ENCODE measurements around the gene SMARCB1.
A peak's percentile ranks its signal among the peaks of the same experiment; 100 is the strongest.

Gene SMARCB1

DNA sequence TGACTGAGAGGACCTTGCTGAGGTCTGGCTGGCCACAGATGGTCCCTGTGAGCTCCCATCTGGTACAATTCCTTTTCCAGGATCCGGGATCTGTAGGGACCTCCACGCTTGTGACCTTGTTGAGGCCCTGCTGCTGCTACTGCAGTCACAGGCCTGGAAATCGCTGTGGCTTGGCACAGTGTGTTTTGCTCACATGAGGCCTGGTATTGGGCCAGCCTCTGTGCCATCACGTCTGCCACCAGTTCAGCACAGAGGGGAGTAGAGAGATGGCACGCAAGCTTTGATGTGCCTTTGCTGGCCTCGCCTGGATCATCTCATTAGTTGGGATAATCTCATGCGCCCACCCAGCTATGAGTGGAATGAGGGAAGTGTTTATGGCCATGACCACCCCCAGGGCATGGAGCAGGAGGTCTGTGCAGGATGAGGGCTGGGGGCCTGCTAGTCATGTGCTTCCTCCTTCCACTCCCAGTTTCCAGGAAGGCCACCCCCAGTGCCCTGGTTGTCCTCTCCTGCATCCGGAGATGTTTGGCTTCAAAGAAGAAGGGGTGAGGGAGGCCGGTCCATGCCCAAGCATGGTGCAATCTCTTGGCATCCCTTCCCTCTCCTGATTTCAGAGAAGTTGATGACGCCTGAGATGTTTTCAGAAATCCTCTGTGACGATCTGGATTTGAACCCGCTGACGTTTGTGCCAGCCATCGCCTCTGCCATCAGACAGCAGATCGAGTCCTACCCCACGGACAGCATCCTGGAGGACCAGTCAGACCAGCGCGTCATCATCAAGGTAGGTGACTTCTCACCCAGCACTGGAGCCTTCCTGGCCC lies 29.6 kb downstream of the SMARCB1 start:
- intact Hi-C loops (cut with micrococcal nuclease): no loop called here
- peaks cover 98% of the 10 kb centered on the region for H3K36me3 Mint-ChIP-seq (ENCODE audit: low read depth)
- no peak overlapping the region for H3K4me3 Mint-ChIP-seq
- no peak overlapping the region for H3K27ac Mint-ChIP-seq
- H3K27me3 Mint-ChIP-seq: no peaks in the 10 kb centered on the region
- H3K9me3 Mint-ChIP-seq: no peaks in the 10 kb centered on the region
- peaks cover 13% of the 10 kb centered on the region for H3K4me1 Mint-ChIP-seq (ENCODE audit: low read depth)

DNA sequence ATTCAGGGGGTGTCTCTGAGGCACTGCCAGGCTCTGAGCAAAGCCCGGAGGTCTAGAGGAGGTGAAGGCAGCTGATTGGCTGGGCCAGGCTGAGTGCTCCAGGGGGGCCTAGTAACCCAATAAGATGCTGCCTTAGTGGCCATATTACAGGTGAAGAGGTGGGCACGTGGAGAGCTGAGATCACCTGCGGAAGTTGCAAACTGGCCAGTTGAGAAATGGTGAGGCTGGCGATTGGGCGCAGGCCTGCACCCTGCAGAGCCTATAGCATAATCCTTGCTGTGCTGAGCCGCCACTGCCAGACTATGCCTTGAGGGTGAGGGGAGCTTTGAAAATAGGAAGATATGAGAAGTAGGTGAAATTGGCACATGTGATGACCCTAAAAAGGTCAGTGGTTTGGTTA lies 30.4 kb downstream of the SMARCB1 start:
- Mint-ChIP-seq H3K36me3 (ENCODE audit: low read depth) (peaks cover 99% of the 10 kb centered on the region), H3K9me3 (no peaks in the 10 kb centered on the region), H3K4me1 (ENCODE audit: low read depth) (peaks cover 9% of the 10 kb centered on the region), H3K4me3 (no peak overlapping the region), H3K27ac (no peak overlapping the region), H3K27me3 (no peaks in the 10 kb centered on the region)
- intact Hi-C loops (cut with micrococcal nuclease): no loop called here

DNA sequence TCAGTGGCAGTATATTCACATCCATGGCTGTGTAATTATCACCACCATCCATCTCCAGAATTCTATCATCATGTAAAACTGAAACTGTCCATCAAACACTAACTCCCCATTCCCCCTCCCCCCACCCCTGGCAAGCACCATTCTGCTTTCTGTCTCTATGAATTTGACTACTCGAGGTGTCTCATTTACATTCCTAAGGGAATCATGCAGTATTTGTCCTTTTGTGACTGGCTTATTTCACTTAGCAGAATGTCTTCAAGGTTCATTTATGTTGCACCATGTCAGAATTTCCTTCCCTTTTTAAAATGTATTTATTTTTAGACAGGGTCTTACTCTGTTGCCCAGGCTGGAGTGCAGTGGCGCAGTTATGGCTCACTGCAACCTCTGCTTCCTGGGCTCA lies 31.8 kb downstream of the SMARCB1 start:
- intact Hi-C loops (cut with micrococcal nuclease): no loop called here
- Mint-ChIP-seq H3K4me1 (ENCODE audit: low read depth) (peaks cover 9% of the 10 kb centered on the region), H3K27me3 (no peaks in the 10 kb centered on the region), H3K9me3 (no peaks in the 10 kb centered on the region), H3K4me3 (no peak overlapping the region), H3K27ac (no peak overlapping the region), H3K36me3 (ENCODE audit: low read depth) (peaks cover 99% of the 10 kb centered on the region)

DNA sequence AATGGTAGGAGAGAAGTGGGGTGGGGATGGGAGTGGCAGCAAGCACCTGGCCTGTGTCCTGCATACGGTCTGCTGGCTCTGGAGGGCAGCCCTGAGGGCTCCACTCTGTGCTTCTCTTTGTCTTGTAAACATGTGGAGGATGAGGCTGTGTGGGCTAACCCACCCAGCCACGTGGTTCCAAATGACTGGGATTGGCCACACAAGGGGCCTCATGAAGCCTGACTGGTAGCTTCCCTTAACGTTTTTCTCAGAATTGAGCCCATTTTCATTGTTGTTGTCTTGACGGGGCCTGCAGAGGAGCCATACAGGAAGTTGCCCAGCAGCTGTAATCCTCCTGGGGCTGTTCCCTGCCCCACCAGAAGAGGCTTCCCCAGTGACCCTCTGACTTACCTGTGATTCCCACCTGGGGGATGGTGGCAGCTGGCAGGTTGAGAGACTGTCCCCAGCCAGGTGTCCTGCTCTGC lies 34.0 kb downstream of the SMARCB1 start:
- H3K9me3 Mint-ChIP-seq: no peaks in the 10 kb centered on the region
- peaks cover 100% of the 10 kb centered on the region for H3K36me3 Mint-ChIP-seq (ENCODE audit: low read depth)
- intact Hi-C loops (cut with micrococcal nuclease): no loop called here
- peak overlapping the region; percentile 26 for H3K27ac Mint-ChIP-seq
- H3K4me3 Mint-ChIP-seq: no peak overlapping the region
- H3K4me1 Mint-ChIP-seq (ENCODE audit: low read depth): peaks cover 9% of the 10 kb centered on the region
- no peaks in the 10 kb centered on the region for H3K27me3 Mint-ChIP-seq

DNA sequence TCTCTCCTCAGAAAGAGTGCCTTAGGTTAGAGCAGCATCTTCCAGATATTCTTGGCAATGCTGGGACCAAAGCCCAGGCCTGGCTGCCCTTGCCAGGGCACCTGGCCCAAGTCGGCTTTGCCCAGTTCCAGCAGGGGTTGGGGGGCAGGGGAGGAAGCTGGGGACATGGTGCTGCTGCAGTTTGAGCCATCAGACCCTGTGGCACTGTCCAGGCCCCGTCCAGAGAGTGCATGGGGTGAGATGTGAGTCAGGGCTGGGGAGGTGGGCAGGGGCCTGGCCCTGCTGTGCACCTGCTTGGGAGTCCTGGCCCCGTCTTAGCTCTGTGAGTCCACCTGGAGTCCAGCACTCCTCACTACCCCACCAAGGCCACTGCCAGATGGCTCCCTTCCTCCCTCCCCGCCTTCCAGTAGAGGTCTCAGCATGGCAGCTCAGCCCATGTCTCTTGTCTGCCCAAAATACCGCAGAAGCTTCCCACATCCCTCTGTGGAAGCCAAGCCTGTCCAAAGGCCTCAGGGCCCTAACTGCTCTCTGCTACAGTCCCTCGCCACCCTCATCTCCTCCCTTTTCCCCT lies 35.4 kb downstream of the SMARCB1 start:
- H3K27ac Mint-ChIP-seq: peak overlapping the region; percentile 5
- H3K27me3 Mint-ChIP-seq: no peaks in the 10 kb centered on the region
- H3K9me3 Mint-ChIP-seq: no peaks in the 10 kb centered on the region
- no peak overlapping the region for H3K4me3 Mint-ChIP-seq
- H3K36me3 Mint-ChIP-seq (ENCODE audit: low read depth): peaks cover 100% of the 10 kb centered on the region
- peaks cover 9% of the 10 kb centered on the region for H3K4me1 Mint-ChIP-seq (ENCODE audit: low read depth)
- intact Hi-C loops (cut with micrococcal nuclease): no loop called here

DNA sequence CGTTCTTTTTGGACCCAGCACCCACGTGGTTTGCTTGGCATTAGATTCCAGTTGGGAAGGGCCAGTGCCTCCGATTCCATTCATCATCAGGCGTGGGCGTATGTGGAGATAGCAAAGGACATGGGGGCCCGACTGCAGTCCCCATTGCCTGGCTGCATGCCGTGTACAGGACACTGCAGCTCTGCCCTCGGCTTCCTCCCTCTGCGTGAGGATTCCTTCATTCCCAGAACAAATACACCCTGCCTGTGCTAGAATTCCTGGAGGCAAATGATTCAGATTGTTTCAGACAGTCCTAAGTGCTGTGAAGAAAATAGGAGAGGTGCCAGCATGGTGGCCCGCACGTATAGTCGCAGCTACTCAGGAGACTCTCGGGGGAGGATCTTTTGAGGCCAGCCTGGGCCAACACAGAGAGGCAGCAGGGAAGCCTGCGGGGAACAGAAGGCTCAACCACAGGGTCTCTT lies 36.6 kb downstream of the SMARCB1 start:
- Mint-ChIP-seq H3K4me1 (ENCODE audit: low read depth) (peaks cover 9% of the 10 kb centered on the region), H3K27ac (no peak overlapping the region), H3K9me3 (no peaks in the 10 kb centered on the region), H3K36me3 (ENCODE audit: low read depth) (peaks cover 100% of the 10 kb centered on the region), H3K27me3 (no peaks in the 10 kb centered on the region), H3K4me3 (no peak overlapping the region)
- intact Hi-C loops (cut with micrococcal nuclease): no loop called here

GRCh38 chr22:23824476-23825245 lies 37.9 kb downstream of the SMARCB1 start:
- Mint-ChIP-seq H3K27me3 (no peaks in the 10 kb centered on the region), H3K4me3 (no peak overlapping the region), H3K4me1 (ENCODE audit: low read depth) (peaks cover 9% of the 10 kb centered on the region), H3K27ac (no peak overlapping the region), H3K9me3 (no peaks in the 10 kb centered on the region), H3K36me3 (ENCODE audit: low read depth) (peaks cover 100% of the 10 kb centered on the region)
- intact Hi-C loops (cut with micrococcal nuclease): no loop called here

- Mint-ChIP-seq H3K27me3 (no peaks in the 10 kb centered on the region), H3K9me3 (no peaks in the 10 kb centered on the region), H3K4me1 (ENCODE audit: low read depth) (peaks cover 7% of the 10 kb centered on the region), H3K27ac (no peak overlapping the region), H3K4me3 (no peak overlapping the region), H3K36me3 (ENCODE audit: low read depth) (peaks cover 100% of the 10 kb centered on the region)
- intact Hi-C loops (cut with micrococcal nuclease): no loop called here
Observed at GRCh38 chr22:23825246-23825905, 38.6 kb downstream of the SMARCB1 start.

- Mint-ChIP-seq H3K4me1 (ENCODE audit: low read depth) (no peaks in the 10 kb centered on the region), H3K4me3 (no peak overlapping the region), H3K27me3 (no peaks in the 10 kb centered on the region), H3K36me3 (ENCODE audit: low read depth) (peaks cover 100% of the 10 kb centered on the region), H3K27ac (no peak overlapping the region), H3K9me3 (no peaks in the 10 kb centered on the region)
- intact Hi-C loops (cut with micrococcal nuclease): no loop called here
Observed at GRCh38 chr22:23826510-23827350, 40.0 kb downstream of the SMARCB1 start.

DNA sequence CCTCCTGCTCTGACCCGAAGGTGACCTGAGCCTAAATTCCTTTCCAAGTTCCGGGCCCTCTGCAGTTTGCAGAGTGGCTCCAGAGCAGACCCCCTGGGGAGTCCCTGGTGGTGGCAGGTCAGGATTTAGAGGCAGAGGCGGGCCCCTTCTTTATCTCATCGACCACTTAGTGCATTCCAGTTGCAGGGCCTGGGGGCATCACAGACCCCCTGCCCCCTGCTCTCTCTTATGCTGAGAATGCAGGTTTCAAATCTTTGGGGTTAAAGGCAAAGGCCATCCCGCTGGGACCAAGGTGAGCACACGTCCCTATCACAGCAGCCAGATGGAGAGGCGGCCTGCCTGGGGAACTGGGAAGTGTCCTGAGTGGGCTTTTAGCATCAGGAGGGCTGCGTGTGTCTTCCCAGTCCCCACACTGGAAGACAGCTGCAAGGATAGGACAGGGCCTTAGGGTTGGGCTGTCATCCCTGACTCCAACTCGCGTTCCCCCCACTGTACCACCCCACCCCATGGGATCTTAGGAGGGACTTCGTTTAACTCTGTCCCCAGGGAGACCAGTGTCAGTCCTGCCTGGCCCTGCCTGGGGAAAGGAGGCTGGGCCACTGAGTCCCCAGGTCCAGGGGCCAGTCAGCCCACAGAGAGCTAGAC lies 40.7 kb downstream of the SMARCB1 start:
- H3K27ac Mint-ChIP-seq: no peak overlapping the region
- H3K4me1 Mint-ChIP-seq (ENCODE audit: low read depth): no peaks in the 10 kb centered on the region
- no peak overlapping the region for H3K4me3 Mint-ChIP-seq
- H3K27me3 Mint-ChIP-seq: no peaks in the 10 kb centered on the region
- no peaks in the 10 kb centered on the region for H3K9me3 Mint-ChIP-seq
- intact Hi-C loops (cut with micrococcal nuclease): no loop called here
- peaks cover 100% of the 10 kb centered on the region for H3K36me3 Mint-ChIP-seq (ENCODE audit: low read depth)

- Mint-ChIP-seq H3K27me3 (no peaks in the 10 kb centered on the region), H3K9me3 (no peaks in the 10 kb centered on the region), H3K4me3 (no peak overlapping the region), H3K36me3 (ENCODE audit: low read depth) (peaks cover 100% of the 10 kb centered on the region), H3K4me1 (ENCODE audit: low read depth) (no peaks in the 10 kb centered on the region), H3K27ac (peak overlapping the region; percentile 2)
- intact Hi-C loops (cut with micrococcal nuclease): no loop called here
Observed at GRCh38 chr22:23828800-23829680, 42.3 kb downstream of the SMARCB1 start.

- Mint-ChIP-seq H3K27ac (no peak overlapping the region), H3K36me3 (ENCODE audit: low read depth) (peaks cover 100% of the 10 kb centered on the region), H3K27me3 (no peaks in the 10 kb centered on the region), H3K9me3 (no peaks in the 10 kb centered on the region), H3K4me3 (no peak overlapping the region), H3K4me1 (ENCODE audit: low read depth) (no peaks in the 10 kb centered on the region)
- intact Hi-C loops (cut with micrococcal nuclease): loop anchor here (10.0 kb wide), 1 partner anchor 65 kb away; the partner anchor contains the start of gene MIF
Observed at GRCh38 chr22:23829845-23830372, 43.1 kb downstream of the SMARCB1 start.

Data from dendritic cell treated with granulocyte-macrophage colony-stimulating factor and Interleukin-4, amounts not matched to agents 40 ng/mL and 50 ng/mL, for 4 days (primary cell).